ENCODE results near the gene ICAM5. TPM values are rescaled to one million over a fixed set of nuclear protein-coding genes. Genes with fewer than 3 reads are reported as not detected.
"Not testable (repeated sequence)": the region's sequence is repeated elsewhere in the genome, so short reads cannot be mapped to it uniquely, and the experiment has no call there.

The ICAM5 gene
- polyA plus RNA-seq, 1 donor = 0.18 TPM

DNA sequence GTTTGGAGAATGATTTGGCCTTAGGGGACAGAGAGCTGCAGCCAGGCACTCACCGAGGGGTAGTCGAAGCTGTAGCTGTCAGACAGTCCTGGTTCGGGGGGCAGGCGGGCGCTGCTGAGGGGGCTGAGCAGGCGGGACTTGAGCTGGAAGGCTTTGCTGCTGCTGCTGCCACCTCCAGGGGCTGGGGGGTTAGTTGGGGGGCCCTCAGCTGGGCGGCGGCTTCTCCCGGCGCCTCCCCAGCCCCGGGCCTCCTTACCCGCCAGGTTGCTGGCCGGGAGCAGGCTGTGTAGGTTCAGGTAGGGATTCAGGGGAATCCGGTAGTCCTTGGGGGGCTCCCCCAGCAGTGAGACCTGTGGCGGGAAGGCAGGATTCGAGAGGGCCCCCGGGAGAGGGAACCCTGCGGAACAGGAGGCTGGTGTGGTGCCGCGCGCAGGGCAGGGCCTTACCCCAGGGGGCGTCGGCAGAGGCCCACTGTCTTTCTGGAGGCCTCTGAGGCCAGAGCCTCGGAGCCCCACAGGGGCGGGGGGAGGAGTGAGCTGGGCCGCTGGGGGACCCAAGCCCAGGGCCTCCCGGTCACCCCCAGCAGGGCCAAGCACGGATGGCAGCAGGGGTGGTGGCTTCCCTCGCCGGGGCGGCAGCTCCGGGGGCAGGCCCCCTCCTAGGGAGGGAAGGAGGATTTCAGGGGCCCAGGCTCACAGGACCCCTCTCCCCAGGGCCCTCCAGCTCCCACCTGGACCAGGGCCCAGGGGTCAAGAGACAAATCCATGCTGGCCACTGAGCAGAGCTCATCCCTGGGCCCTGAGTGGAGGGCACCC is 31.1 kb downstream of the ICAM5 start:
- no peak for DNase-seq (ENCODE audit: low read depth)

DNA sequence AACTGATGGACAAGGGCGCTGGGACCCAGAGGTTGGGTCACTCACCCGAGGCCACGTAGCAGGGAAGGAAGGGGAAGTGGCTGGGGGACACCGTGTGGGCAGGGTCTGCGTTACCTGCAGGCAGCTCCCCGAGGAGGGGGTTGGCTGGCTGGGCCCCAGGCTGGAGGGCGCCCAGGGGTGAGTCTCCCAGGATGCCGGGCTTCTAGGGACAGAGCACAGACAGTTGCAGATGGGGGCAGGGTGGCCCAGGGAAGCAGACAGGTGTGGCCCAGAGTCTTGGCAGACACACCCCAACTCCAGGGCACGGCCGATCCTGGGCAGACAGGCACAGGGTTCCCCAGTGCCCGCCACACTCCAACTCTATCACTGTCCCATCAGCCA is 31.7 kb downstream of the ICAM5 start:
- no peak for DNase-seq (ENCODE audit: low read depth)

DNA sequence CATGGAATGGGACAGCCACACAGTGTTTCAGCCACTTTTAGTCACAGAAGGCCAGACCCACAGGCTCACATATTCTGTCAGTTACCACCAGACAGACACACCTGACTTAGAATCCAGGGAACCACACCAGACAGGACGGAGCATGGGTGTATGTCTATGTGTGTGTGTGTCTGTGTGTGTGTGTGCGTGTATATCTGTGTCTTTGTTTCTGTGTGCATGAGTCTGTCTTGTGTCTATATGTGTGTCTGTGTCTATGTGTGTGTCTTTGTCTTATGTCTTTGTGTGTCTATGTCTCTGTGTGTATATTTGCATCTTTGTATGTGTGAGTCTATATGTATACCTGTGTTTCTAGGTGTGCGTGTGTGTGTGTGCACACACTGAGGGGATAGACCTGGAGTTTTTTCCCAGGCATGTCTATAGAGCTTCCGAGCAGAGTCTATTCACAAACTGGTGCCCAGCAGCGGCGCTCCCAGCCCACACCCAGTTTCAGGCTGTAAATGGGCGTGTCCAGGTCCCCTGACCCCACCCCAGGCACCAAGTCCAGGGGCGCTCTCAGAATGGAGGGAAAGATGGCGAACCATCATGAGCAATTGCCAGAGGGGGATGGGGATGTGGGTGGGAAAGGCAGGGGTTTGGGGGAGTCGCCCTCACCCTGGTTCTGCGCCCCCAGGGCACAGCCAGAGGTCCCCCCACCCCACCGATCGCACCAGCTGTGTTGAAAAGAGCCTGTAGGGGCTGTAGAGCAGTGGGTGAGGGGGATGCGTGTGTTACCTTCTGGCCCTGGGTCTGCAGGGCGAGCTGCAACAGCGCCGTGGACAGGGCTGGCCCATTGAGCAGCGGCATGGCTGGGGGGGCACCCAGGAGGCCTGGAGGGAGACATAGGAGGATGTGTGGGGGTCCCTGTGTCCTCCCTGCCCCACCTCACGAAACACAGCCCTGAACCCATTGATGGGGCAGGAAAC is 32.4 kb downstream of the ICAM5 start:
- DNase-seq (ENCODE audit: low read depth) = no peak

DNA sequence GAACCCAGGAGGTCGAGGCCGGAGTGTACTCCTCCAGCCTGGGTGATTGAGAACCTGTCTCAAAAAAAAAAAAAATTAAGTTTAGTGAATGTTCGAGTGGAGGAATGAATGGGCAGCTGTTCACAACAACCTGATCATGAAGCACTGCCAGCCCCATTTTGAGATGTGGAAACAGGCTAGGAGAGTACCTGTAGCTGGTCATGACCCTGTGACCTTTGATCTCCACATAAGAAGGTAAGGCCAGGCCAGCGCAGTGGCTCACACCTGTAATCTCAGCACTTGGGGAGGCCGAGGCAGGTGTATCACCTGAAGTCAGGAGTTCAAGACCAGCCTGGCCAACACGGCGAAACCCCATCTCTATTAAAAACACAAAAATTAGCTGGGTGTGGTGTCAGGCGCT is 36.0 kb downstream of the ICAM5 start:
- DNase-seq (ENCODE audit: low read depth) = no peak

DNA sequence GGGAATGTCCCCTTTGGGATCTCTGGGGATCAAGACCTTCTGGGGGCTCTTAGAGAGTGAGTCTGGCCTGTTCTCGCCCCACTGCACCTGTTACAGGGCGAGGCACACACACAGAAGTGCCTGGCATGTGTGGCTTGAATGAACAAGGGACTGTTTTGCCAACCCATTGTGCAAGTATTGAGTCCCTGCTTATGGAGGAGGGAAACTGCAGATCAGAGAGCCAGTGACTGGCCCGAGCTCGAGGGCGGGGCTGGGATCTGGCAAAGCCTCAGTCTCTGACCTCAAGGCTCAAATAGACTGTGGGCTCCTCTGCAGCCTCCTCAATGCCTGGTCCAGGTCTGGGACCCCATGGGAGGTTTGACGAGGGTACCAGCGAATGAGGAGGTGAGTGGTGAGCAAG is 38.0 kb downstream of the ICAM5 start:
- no peak for DNase-seq (ENCODE audit: low read depth)

DNA sequence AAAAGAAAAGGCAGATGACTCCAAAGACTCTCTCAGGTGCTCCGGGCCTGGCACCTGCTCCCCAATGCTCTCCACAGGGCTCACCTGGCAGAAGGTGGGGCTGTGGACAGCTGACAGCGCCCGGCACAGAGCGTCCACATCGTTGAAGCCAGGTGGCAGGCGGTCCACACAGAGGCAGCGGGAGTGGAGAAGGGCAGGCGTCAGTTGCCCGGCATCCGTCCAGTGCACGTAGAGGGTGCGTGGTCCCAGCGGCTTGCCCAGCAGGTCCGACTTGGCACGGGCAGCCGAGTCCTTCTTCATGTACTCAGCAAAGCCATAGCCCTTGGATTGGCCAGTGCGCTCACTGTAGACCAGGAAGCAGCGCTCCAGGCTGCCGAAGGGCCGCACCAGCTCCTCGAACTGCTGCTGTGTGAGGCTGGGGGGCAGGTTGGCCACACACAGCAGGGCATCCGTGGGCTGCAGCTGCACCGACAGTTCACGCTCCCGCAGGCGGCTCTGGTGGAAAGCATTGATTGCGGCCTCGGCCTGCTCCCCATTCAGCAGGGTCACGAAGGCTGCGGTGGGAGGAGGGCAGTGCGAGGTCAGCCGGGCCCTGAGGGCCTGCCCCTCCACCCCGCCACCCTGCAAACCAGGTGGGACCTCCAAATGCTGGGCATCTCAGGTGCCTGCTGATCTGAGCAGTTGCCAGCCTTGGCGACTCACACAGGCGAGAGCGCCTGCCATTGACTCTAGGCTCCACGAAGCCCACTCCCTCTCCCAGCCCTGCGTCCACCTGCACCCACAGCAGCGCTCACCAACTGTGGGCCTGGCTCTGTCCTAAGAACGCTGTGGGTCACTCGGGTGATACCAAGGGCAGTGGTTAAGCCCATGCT is 39.0 kb downstream of the ICAM5 start:
- no peak for DNase-seq (ENCODE audit: low read depth)

DNA sequence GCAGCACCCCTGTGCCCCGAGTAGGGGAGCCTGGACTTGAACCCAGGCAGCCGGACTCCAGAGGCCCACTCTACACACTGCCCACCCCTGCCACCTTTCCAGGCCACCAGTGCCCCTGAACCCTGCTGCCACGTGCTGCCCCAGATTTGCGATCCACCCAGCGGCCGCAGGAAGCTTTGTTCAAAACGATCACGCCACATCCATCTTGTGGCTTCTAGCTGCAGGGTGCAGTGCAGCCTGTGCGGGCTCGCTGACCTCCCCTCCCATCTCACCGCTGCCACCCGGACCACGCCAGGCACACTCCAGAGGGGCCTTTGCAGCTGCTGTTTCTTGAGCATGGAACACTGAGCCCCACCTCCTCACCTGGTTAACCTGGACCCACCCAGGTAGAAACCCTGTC is 39.8 kb downstream of the ICAM5 start:
- DNase-seq (ENCODE audit: low read depth) = no peak

DNA sequence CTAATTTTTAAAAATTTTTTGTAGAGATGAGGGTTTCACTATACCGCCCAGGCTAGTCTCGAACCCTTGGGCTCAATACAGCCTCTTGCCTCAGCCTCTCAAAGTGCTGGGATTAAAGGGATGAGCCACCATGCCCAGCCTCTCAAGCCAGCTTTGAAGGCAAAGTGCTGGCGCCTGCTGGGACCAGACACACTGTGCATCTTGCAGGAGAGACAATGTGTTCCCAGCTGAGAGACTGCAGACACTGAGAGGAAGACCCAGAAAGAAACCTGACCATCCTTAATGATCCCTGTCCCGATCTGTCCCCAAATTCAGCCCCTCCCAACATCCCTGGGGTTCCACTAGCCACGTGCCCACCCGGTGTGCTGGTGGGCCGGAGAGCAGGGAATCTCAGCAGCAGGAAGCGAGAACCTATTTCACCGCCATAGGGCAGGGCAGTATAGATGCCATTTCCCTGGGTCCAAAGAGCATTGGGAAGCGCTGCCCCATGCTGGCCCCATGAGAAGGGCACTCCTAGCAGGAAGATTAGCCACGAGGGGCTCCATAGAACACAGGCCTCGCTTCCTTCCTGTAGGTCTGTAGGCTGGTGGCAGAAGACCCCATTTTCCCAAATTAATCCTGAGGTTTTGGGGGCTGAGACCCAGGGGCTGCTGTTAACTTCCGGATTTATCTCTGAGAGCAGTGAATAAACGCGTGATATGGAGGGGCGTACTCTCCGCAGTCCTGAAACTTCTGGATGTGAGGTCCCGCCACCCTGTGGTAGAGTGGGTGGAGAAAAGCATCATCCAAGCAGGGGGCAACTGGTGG is 42.6 kb downstream of the ICAM5 start:
- DNase-seq (ENCODE audit: low read depth) = no peak

DNA sequence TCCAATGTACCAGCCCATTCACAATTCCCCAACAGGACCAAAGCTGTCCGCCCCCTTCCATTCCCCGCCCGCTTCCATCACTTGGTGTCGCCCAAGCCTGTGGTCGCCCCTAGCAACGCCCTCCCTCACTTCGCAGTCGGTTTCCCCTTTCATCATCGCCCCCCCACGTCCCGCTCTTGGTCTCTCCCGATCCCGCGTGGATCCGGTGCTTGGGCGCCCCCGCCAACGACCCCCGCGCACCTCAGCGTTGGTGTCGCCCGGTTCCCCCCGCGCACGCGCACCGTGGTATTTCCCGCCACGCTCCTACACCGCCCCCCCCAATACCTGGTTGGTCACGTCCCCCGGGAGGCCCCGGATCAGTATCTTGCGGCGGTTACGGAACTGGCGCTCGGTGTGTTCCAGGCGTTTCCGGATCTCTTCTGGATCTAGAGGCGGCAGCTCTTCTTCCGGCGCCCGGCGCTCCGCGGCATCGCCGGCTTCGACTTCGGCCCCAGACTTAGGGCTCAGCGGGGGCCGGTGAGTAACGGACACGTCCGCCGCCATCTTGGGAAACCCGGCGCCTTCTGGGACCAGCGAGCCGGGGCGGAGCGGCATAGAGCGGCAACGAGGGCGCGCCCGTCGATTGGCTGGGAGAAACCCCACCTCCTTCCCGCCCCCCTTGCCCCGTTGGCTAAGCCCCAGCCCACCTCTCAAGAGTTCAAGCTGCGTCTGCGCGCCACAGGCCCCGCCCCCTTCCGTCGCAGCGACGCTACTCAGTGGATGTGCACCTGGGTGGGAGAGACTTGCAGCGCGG is 43.4 kb downstream of the ICAM5 start, which contains the start of gene RAVER1:
TSS of gene RAVER1 (minus strand) at position 565 of the 793 bp plus-strand sequence. CDS start at position 543, 22 bp downstream.
- DNase-seq (ENCODE audit: low read depth) = peak; percentile 86

DNA sequence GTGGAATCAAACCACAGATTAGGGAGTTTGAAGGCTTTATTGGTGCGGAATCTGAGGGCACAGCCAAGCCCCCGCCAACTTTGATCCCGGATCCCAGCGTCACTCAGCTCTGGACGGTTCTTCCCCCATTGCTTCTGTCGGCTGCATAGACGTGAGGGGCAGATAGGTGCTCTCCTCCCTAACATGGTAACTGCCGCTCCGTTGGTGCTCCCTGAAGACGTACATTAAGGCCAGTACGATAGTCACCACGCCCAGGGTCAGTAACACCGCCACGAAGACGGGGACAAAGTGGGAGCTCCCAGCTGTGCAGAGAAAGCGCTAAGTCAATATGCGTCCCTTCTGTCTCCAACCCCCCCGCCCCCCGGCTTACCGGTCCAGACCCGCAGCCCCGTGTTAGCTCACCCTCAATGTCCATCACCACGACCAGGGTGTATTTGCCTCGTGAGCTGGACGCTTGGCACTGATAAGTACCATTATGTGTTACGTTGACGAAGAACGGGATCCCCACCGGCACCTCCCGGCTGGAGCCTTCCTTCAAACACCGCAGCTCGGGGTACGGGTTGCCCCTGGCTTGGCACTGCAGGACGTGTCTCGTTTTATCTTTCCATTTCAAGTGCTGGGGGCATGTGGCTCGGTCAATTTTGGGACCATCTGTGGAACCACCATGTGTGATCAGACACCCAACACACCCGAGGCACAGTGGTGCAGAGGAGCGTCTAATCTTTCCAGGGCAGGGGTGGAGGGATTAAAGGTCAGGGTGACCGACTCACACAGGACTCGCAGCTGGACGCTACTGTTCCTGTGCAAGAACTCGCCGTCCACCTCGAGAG is 44.2 kb downstream of the ICAM5 start:
- DNase-seq (ENCODE audit: low read depth) = no peak

DNA sequence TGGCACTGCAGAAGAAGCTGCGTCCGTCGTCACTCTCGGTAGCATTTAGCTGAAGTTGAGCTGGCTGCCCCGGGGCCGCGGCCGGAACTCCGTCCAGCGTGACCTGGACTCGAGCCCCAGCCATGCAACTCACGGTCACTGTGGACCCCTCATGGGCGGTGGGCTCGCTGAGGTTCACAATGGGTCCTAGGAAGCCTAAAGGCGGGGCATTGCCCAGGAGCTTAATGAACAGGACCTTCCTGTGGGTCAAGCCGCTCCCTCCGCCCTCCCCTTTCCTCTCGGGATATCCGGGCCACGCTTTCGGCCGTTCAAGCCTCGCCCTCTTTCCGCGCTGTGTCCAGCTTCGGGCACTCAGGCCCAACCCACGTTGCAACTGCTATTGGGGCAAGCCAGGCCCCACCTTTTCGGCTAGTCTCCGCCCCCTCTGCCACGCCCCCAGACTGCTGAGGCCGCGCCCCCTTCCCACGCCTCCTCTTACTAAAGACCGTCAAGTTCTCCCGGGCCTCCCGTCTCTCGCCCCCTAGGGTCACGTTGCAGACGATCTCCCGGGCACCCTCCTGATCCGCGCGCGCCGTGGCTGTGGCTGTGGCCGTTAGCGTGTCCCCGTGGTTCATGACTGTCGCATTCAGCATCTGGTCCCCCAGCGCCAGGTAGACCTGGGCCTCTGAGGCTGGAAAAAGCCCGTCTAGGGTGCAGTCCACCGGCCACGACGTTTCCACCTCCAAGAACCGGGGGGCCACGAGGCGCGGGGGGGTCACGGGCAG is 45.0 kb downstream of the ICAM5 start:
- no peak for DNase-seq (ENCODE audit: low read depth)

DNA sequence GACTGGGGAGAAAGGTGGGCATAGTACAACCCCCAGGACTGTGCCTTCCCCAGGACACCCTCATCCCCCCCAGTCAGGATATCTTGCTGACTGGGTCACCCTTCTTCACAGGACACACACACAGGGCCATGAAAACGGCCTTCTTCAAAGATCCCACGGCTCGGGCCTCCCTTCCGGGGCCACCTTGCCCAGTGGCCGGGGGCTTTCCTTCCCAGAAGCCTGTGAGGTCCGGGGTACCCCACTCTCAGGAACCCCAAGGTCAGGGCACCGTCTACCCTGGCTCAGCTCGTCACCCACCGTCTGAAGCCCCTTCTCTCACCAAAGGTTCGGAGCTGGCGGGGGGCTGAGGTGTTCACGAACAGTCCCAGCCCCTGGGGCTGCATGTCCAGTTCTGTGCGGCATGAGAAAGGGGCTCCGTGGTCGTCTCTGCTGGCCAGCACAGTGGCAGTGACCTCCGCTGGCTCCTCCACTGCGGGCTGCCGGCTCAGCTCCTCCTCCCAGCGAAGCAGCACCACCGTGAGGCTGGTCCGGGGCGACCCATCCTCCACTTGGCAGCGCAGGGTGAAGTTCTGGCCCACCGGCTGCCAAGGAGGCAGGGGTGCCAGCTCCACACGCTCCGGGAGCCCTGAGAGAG is 45.7 kb downstream of the ICAM5 start:
- no peak for DNase-seq (ENCODE audit: low read depth)

DNA sequence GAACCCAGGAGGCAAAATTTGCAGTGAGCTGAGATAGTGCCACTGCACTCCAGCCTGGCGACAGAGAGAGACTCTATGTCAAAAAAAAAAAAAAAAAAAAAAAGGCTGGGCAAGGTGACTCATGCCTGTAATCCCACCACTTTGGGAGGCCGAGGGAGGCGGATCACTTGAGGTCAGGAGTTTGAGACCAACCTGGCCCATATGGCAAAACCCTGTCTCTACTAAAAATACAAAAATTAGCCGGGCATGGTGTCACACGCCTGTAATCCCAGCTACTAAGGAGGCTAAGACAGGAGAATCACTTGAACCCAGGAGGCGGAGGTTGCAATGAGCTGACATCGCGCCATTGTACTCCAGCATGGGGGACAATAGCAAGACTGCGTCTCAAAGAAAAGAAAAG is 47.0 kb downstream of the ICAM5 start:
- DNase-seq (ENCODE audit: low read depth) = not testable (repeated sequence)

DNA sequence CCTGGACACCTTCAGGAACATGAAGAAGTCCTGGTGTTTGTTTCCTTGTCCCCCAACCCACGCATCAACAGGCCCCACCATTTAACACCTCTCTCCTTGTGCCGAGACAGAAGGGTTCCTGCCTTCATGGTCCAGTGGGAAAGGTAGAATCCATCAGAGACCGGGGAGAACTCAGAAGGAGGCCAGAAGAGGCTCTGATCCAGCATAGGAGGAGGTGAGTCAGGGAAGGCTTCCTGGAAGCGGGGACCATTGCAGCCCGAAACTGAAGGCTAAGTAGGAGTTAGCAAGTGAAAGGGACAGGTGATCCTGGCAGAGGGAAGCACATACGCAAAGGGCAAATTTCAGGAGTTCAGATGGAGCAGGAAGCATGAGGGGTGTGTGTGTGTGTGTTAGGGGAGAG is 49.2 kb downstream of the ICAM5 start:
- DNase-seq (ENCODE audit: low read depth) = no peak

DNA sequence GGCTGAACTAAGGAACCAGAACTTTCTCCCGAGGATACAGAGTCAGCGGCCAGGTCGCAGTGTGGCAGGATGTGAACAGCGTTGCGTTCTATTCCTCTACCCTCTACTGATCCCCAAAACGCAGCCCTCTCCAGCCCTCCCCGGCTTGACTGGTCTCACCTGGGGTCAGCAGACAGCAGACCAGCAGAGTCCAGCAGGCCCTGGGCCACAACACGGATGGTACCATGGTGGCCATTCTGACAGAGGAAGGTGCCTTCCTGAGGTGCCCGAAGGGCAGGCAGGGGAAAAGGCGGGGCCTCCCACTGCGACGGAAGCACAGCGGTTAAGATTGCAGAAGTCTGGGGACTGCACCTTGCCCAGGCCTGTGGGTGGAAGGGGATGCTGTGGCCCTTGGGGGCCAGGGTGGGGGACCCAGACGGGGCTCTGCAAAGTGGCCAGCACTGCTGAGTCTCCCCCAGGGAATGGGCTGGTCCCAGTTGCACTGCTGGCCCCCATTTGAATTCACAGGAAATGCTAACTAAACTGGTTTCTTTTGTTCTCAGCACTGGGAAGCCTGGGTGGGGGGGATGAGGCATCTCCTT is 49.7 kb downstream of the ICAM5 start, which contains the start of gene ICAM3:
TSS of gene ICAM3 (minus strand) at position 245 of the 581 bp plus-strand sequence. CDS start at position 235, 10 bp downstream.
- no peak for DNase-seq (ENCODE audit: low read depth)

DNA sequence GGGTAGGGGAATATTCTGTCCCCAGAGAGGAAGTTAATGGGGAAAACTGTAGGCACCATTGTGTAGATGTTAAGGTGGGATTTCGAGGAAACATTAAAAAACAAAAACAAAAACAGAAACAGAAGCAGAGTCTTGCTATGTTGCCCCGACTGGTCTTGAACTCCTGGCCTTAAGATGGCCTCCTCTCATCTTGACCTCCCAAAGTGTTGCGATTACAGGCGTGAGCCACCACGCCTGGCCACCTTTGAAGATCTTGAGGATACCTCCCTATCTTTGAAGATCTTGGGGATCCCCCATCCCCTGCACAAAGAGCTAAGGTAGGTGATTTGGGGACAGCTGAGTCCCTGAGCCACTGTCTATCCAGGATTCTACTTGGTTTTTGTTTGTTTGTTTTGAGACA is 50.2 kb downstream of the ICAM5 start:
- DNase-seq (ENCODE audit: low read depth) = no peak

DNA sequence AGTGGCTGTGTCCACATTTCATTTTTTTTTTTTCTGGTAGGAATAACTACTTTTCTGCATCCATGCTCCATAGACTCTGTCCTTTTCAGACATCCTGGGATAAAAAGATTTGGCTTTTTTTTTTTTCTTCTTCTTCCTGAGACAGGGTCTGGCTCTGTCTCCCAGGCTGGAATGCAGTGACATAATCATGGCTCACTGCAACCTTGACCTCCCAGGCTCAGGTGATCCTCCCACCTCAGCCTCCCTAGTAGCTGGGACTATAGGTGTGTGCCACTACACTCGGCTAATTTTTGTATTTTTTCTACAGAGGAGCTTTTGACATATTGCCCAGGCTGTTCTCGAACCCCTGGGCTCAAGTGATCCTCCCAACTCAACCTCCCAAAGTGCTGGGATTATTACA is 53.7 kb downstream of the ICAM5 start:
- no peak for DNase-seq (ENCODE audit: low read depth)
